AG04449 (cell line): ENCODE data around the gene IRS2.

Experiments used
- CTCF ChIA-PET: fragments of 350-600 bp; formaldehyde crosslinking; extraction: SDS; loops from one replicate; lab custom pipeline; 2021; ENCODE audit warnings: antibody characterized with exemption; lab: Yijun Ruan, JAX
- POLR2A ChIA-PET: fragments of 400-600, 350-600 bp; formaldehyde crosslinking; extraction: SDS; loops from one replicate; lab custom pipeline; 2020; ENCODE audit warnings: antibody characterized with exemption, inconsistent platforms; lab: Yijun Ruan, JAX
- DNase-seq: peaks from one replicate; pipeline ENCODE4 v3.0.0-alpha.2; 2010; ENCODE audit warnings: low read depth, low spot score
- H3K4me3 ChIP-seq: 2 replicates; pipeline ENCODE4 v1.5.1; 2011; ENCODE audit warnings: low read depth, mild to moderate bottlenecking, control low read depth, low read length
- CTCF ChIP-seq: IDR thresholded peaks from one replicate; pipeline ENCODE4 v1.5.1; 2011; ENCODE audit warnings: mild to moderate bottlenecking, moderate library complexity, low read length, control low read depth, inconsistent platforms; ENCODE audit not compliant: insufficient read depth; ENCODE audit errors: missing control alignments

Gene IRS2

GRCh38 chr13:109706015-109706715 lies 80.2 kb downstream of the IRS2 start:
- H3K4me3 ChIP-seq, result no peak overlapping the region
- DNase-seq, result no peak
- TF ChIP-seq CTCF, result no peak
- ChIA-PET CTCF (no interaction called here), POLR2A (no interaction called here)

DNA sequence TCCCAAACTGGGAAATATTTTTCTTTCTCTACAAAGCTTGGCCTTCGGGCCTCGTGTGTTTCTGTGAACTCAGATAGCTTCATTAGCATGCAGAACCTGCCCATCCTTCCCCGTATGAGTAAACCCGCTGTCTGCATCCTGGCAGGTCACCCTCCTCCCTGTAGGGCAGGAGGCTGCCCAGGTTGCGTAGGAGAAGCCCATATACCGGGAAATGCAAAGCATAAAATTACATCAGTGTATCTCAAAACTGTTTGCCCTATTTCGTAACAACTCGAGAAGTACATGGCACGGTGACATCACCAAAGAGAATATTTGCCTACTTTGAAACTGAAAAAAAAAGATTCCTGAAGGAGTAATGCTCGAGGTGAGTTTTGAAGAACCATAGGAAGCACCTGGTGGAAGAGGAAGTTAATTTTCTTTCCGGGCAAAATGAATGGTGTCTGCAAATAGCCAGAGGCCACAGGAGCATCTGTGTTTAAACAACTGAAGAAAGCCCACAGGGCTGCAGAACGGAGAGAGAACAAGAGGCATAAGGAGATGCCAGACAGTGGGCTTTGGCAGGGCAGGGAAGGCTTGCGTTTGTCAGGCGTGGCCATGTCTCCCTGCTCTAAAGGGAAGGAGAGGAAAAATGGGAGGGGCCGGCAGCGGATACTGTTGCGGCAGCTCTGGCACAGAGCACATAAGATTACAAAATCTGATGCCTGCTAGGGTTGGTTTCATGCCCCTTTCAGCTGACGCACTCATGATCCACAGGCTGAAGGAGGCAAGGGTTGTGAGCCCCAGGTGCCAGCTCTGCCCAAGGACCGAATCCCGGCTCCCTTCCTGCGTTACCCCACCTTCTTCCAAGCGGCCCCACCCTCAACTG lies 81.4 kb downstream of the IRS2 start:
- POLR2A ChIA-PET, result interaction anchor here (0.7 kb wide), 1 partner anchor 40 kb away, joined by 3 read pairs; no protein-coding TSS in a partner anchor
- TF ChIP-seq CTCF, result no peak
- H3K4me3 ChIP-seq, result no peak overlapping the region
- CTCF ChIA-PET, result no interaction called here
- no peak for DNase-seq

GRCh38 chr13:109703250-109703649 lies 83.1 kb downstream of the IRS2 start:
- H3K4me3 ChIP-seq, result no peak overlapping the region
- ChIA-PET CTCF (no interaction called here), POLR2A (no interaction called here)
- no peak for TF ChIP-seq CTCF
- DNase-seq, result no peak
